ENCODE results near the gene CRACDL.

Gene CRACDL

GRCh38 chr2:98802344-98802743 is 133.7 kb downstream of the CRACDL start:
- H3K9me3 Mint-ChIP-seq = no peaks in the 10 kb centered on the region
- ATAC-seq (replicated peaks) = no peak
- no peaks in the 10 kb centered on the region for H3K36me3 Mint-ChIP-seq
- DNase-seq = no peak
- no peaks in the 10 kb centered on the region for H3K4me1 Mint-ChIP-seq
- no peak overlapping the region for H3K27ac Mint-ChIP-seq
- H3K27me3 Mint-ChIP-seq = peaks cover 12 to 14% of the 10 kb centered on the region in 2 donors
- no peak overlapping the region for H3K4me3 Mint-ChIP-seq

- ATAC-seq (replicated peaks) = no peak
- H3K27me3 Mint-ChIP-seq = peaks cover 12 to 14% of the 10 kb centered on the region in 2 donors
- no peak for DNase-seq
- H3K9me3 Mint-ChIP-seq = no peaks in the 10 kb centered on the region
- H3K4me3 Mint-ChIP-seq = no peak overlapping the region
- no peaks in the 10 kb centered on the region for H3K36me3 Mint-ChIP-seq
- no peak overlapping the region for H3K27ac Mint-ChIP-seq
- no peaks in the 10 kb centered on the region for H3K4me1 Mint-ChIP-seq
Observed at GRCh38 chr2:98801921-98802321, 134.1 kb downstream of the CRACDL start.

GRCh38 chr2:98801286-98801685 is 134.7 kb downstream of the CRACDL start:
- ATAC-seq (replicated peaks) = no peak
- DNase-seq = no peak
- Mint-ChIP-seq H3K9me3 (no peaks in the 10 kb centered on the region), H3K4me3 (no peak overlapping the region), H3K27me3 (peaks cover 12 to 14% of the 10 kb centered on the region in 2 donors), H3K4me1 (no peaks in the 10 kb centered on the region), H3K36me3 (no peaks in the 10 kb centered on the region), H3K27ac (no peak overlapping the region)

- Mint-ChIP-seq H3K4me1 (no peaks in the 10 kb centered on the region), H3K27me3 (peaks cover 12 to 14% of the 10 kb centered on the region in 2 donors), H3K9me3 (no peaks in the 10 kb centered on the region), H3K27ac (no peak overlapping the region), H3K4me3 (no peak overlapping the region), H3K36me3 (no peaks in the 10 kb centered on the region)
- no peak for ATAC-seq (replicated peaks)
- no peak for DNase-seq
Observed at GRCh38 chr2:98800330-98801064, 135.5 kb downstream of the CRACDL start.

GRCh38 chr2:98799375-98800329 is 136.4 kb downstream of the CRACDL start:
- H3K9me3 Mint-ChIP-seq = no peaks in the 10 kb centered on the region
- H3K4me1 Mint-ChIP-seq = no peaks in the 10 kb centered on the region
- DNase-seq = no peak

GRCh38 chr2:98796775-98797544 is 139.1 kb downstream of the CRACDL start:
- Mint-ChIP-seq H3K36me3 (no peaks in the 10 kb centered on the region), H3K9me3 (no peaks in the 10 kb centered on the region), H3K27ac (no peak overlapping the region), H3K4me1 (no peaks in the 10 kb centered on the region), H3K4me3 (no peak overlapping the region), H3K27me3 (peaks cover 12 to 14% of the 10 kb centered on the region in 2 donors)
- no peak for ATAC-seq (replicated peaks)
- no peak for DNase-seq

More at GRCh38 chr2:98799375-98800329, 136.4 kb downstream of the CRACDL start:
- H3K27me3 Mint-ChIP-seq = peaks cover 12 to 14% of the 10 kb centered on the region in 2 donors
- ATAC-seq (replicated peaks) = no peak
- no peaks in the 10 kb centered on the region for H3K36me3 Mint-ChIP-seq
- H3K4me3 Mint-ChIP-seq = no peak overlapping the region
- H3K27ac Mint-ChIP-seq = no peak overlapping the region

GRCh38 chr2:98795891-98796676 is 139.9 kb downstream of the CRACDL start:
- Mint-ChIP-seq H3K9me3 (no peaks in the 10 kb centered on the region), H3K4me3 (no peak overlapping the region), H3K27ac (no peak overlapping the region), H3K36me3 (no peaks in the 10 kb centered on the region), H3K27me3 (peaks cover 12 to 14% of the 10 kb centered on the region in 2 donors), H3K4me1 (no peaks in the 10 kb centered on the region)
- no peak for ATAC-seq (replicated peaks)
- no peak for DNase-seq

GRCh38 chr2:98793897-98794830 is 141.9 kb downstream of the CRACDL start:
- DNase-seq = no peak
- no peak for ATAC-seq (replicated peaks)
- H3K4me1 Mint-ChIP-seq = no peaks in the 10 kb centered on the region
- H3K9me3 Mint-ChIP-seq = no peaks in the 10 kb centered on the region
- no peak overlapping the region for H3K4me3 Mint-ChIP-seq
- H3K27ac Mint-ChIP-seq = no peak overlapping the region
- no peaks in the 10 kb centered on the region for H3K36me3 Mint-ChIP-seq
- peaks cover 0 to 6% of the 10 kb centered on the region in 2 donors for H3K27me3 Mint-ChIP-seq

GRCh38 chr2:98793275-98793674 is 142.8 kb downstream of the CRACDL start:
- Mint-ChIP-seq H3K4me1 (no peaks in the 10 kb centered on the region), H3K27ac (no peak overlapping the region), H3K9me3 (no peaks in the 10 kb centered on the region), H3K27me3 (peaks cover 0 to 5% of the 10 kb centered on the region in 2 donors), H3K36me3 (no peaks in the 10 kb centered on the region), H3K4me3 (no peak overlapping the region)
- DNase-seq = no peak
- ATAC-seq (replicated peaks) = no peak

GRCh38 chr2:98790221-98790620 is 145.8 kb downstream of the CRACDL start:
- no peak for DNase-seq
- H3K27ac Mint-ChIP-seq = no peak overlapping the region
- peaks cover 0 to 5% of the 10 kb centered on the region in 2 donors for H3K27me3 Mint-ChIP-seq
- H3K36me3 Mint-ChIP-seq = no peaks in the 10 kb centered on the region
- no peak overlapping the region for H3K4me3 Mint-ChIP-seq
- H3K9me3 Mint-ChIP-seq = no peaks in the 10 kb centered on the region
- H3K4me1 Mint-ChIP-seq = peaks cover 0 to 2% of the 10 kb centered on the region in 2 donors
- no peak for ATAC-seq (replicated peaks)

GRCh38 chr2:98787700-98788099 is 148.3 kb downstream of the CRACDL start:
- H3K27ac Mint-ChIP-seq = no peak overlapping the region
- DNase-seq = no peak
- H3K27me3 Mint-ChIP-seq = peaks cover 0 to 5% of the 10 kb centered on the region in 2 donors
- H3K4me3 Mint-ChIP-seq = no peak overlapping the region
- H3K4me1 Mint-ChIP-seq = peaks cover 0 to 4% of the 10 kb centered on the region in 2 donors
- no peaks in the 10 kb centered on the region for H3K36me3 Mint-ChIP-seq
- ATAC-seq (replicated peaks) = no peak
- H3K9me3 Mint-ChIP-seq = no peaks in the 10 kb centered on the region

- ATAC-seq (replicated peaks) (no peak), DNase-seq (no peak)
- no peak overlapping the region for H3K4me3 Mint-ChIP-seq
- H3K27me3 Mint-ChIP-seq = peaks cover 0 to 5% of the 10 kb centered on the region in 2 donors
- H3K4me1 Mint-ChIP-seq = peaks cover 0 to 4% of the 10 kb centered on the region in 2 donors
- peaks cover 1 to 4% of the 10 kb centered on the region in 2 donors for H3K36me3 Mint-ChIP-seq
- peaks cover 9 to 10% of the 10 kb centered on the region in 2 donors for H3K9me3 Mint-ChIP-seq
- H3K27ac Mint-ChIP-seq = no peak overlapping the region
Observed at GRCh38 chr2:98786179-98786578, 149.8 kb downstream of the CRACDL start.

- peaks cover 1 to 4% of the 10 kb centered on the region in 2 donors for H3K36me3 Mint-ChIP-seq
- no peak for ATAC-seq (replicated peaks)
- DNase-seq = no peak
- H3K4me1 Mint-ChIP-seq = peaks cover 0 to 3% of the 10 kb centered on the region in 2 donors
- H3K27ac Mint-ChIP-seq = no peak overlapping the region
- H3K27me3 Mint-ChIP-seq = no peaks in the 10 kb centered on the region
- H3K9me3 Mint-ChIP-seq = peaks cover 9 to 10% of the 10 kb centered on the region in 2 donors
- no peak overlapping the region for H3K4me3 Mint-ChIP-seq
Observed at GRCh38 chr2:98782570-98782969, 153.5 kb downstream of the CRACDL start.
